T-helper 1 cell treated with Interleukin-12 subunit alpha and Interleukin-12 subunit beta and Interleukin-4 antibody, amounts not matched to agents 30 ng/mL and 1 ng/mL, for 36 hours (primary cell): ENCODE results near the gene FAAP20. TPM values are rescaled to one million over a fixed set of nuclear protein-coding genes. Genes with fewer than 3 reads are reported as not detected.

Experiments
- intact Hi-C: fragments of 100-400 bp; cut with micrococcal nuclease; formaldehyde crosslinking; loops from one replicate; pipeline ENCODE4 v1.15.1; 2024
- total RNA-seq: library from RNA; stranded (reverse); gene quantifications from 2 replicates; pipeline ENCODE4 v1.2.3, GENCODE V29; 2022

FAAP20 gene
- total RNA-seq, 1 donor from 2014 or later = 42.6 TPM

DNA sequence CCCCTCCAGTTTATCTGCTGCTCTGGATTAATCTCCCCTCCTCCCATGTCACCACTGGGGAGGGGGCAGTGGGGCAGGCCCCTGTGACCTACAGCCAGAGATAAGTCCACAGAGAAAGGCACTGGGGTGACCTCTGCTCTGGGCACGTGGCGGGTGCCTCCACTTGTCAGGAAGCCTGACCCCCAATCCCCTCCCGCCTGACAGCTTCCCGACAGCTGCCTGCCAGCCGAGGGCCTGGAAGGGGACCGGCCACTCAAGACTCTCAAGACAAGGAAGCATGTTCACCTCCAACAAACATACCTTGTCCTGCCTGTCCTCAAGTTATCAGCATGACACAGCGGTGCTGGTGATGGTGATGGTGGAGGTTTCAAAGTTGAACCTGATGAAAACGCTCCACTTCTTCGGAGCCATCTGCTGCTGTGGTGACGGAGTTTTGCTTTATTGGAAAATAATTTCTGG, 3.2 kb upstream of the FAAP20 start:
- intact Hi-C loops = loop anchor here (2.0 kb wide), 1 partner anchor 117 kb away; no protein-coding TSS in a partner anchor

DNA sequence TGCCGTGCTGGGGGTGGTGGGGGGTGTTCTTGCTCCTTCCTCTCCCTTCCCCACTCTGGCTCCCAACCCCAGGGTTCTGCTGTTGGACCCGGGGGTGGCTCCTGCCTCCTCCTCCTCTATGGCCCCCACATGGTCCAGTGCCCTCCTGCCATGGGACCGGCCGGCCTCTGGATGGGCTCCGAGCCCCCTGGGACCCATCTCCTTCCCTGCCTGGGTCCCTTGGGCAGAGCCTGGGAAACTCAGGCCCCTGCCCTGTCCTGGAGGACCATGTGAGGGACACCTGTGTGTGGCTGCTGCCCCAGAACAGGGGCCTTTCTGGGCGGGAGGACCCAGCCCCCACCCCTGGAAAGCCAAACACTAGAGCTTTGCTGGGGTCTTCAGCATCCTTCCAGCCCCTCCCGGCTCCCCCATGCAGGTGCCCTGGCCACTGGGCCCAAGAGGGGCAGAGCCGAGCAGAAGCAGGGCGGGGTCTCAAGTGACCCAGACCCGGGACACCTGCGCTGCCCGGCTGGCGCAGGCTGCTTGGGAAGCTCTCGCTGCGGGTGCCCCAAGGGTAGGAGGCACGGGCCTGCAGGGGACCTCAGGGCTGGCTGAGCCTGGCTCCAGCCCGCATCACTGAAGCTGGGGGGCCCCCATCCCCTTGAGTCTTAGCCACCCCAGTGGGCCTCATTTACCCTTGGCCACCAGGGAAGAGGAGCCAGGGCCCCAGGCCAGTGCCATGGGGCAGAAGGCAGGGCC, 2.5 kb upstream of the FAAP20 start:
- intact Hi-C loops = no loop called here

DNA sequence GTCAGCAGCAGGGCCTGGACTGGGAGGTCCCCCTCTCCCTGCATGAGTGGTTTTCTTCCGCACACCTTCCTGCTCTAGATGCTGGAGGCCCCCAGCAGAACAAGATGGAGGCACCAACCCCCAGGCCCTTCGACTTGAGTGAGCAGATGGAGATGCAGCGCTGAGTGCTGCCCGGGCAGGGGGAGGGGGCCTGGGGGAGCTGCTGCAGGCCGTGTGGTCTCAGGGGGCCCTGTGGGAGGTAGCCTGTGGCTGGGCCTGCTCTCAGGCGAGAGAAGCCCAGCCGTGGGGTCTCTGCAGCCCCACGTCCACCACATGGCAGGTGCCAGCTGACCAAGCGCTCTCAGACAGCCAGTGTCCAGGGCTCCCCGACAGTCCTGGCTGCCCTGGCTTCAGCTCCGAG, 1.2 kb upstream of the FAAP20 start:
- intact Hi-C loops = loop anchor here (1.0 to 2.0 kb wide), 7 partner anchors 9 to 391 kb away; partner anchors contain the start of gene PRXL2B

DNA sequence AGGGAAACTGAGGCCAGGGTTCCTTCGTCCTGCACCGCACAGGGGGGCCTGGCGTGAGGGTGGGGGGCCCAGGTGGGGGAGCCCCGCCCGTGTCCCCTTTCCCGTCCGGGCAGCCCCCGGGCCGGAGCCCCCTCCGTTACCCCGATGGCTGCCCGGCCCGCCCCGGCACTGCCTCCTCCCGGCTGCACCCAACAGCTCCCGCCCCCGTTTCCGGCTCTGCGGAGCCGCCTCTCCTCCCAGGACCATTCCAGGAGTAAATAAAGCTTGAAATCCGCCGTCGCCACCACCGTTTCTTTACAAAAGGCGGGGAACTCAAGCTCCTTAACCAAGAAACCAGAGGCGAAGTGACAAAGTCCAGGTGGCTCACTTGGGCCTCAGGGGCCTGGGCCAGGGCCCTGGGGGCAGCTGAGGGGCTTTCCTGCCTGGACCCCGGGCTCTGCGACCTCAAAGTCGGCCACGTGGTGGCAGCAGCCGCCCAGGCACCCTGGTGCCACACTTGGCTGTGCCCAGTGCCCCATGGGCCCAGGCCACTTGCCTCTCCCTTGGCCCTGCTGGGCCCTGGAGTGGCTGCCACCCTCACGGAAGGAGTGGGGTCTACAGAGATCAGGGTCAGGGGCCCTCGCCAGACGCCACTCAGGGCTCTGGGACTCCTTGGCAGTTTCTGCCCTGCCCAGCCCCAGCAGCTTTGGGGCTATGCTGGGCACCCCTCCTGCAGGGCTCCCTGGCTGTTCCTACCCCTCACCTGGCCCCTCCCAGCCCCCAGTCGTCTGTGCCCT, 514 bp upstream of the FAAP20 start:
- intact Hi-C loops = loop anchor here (1.0 to 2.0 kb wide), 8 partner anchors 9 to 391 kb away; partner anchors contain the start of gene PRXL2B

DNA sequence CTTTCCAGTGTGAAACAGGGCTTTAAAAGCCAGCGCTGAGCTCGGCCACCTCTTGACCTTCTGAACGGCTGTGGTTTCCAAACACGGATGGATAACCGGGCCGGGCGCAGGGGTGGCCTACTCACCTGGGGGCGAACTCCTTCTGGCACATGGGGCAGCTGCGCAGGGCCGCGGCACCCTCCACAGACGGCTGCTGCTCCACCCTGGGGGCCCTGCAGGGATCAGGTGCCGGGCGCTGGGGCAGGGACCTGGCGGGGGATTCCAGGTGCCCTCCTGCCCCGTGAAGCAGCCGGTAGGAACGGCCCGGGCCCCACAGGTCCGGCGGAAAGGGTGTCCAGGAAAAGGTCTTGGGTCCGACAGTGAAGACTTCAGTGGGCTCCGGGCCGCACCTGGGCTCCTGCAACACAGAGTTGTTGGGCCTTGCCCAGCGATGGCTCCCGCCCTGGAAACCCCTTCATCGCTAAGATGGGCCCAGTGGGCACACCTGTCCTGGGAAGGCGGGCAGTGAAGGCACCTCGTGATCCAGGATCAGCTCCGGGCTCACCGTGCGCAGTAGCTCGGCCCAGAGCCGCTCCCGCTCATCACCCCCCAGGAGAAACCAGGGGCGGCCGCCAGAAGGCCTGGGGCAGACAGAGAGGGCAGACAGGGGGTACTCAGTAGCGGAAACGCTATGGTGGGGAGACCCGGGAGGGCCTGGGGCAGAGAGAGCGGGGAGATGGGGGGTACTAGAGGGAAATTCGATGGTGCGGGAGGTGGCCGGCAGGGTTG, 874 bp downstream of the FAAP20 start:
- intact Hi-C loops = loop anchor here (1.0 to 2.0 kb wide), 2 partner anchors 62 to 107 kb away; no protein-coding TSS in a partner anchor

DNA sequence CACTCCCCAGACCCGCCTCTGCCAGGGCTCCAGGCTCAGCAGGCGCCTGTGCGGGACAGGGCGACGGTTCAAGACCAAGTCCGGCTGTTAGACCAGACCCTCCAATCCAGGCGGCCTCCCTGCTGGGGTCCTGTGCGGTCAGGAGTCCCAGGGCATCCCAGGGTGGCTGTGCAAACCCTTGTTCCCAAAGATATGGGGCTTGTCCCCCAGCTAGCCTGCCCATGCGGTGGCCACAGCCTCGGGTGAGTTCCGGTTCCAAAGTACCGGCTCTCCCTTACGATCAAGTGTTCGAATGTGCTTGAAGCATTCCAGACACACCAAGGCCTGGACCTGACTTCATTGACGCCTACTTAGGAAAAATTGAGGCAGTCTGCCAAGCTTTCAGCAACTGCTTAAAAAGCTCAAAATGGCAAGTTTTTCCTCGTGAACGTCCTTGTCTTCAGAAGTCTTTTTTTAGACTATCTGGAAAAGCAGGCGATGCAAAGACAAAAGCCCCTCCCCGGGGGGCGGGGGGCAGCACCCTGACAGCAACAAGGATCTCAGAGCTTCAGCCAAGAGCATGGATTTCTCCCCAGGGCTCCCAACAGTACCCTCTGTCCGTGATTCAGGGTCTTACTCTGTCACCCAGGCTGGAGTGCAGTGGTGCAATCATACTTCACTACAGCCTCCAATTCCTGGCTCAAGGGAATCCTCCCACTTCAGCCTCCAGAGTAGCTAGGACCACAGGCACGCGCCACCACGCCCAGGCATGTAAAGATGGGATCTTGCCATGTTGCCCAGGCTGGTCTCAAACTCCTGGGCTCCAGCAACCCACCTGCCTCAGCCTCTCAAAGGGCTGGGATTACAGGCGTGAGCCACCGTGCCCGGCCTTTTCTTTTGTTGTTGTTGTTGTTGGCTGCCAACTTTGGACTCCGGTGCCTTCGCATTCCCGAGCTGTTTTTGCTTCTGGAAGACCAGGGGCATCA, 2.3 kb downstream of the FAAP20 start:
- intact Hi-C loops = no loop called here

DNA sequence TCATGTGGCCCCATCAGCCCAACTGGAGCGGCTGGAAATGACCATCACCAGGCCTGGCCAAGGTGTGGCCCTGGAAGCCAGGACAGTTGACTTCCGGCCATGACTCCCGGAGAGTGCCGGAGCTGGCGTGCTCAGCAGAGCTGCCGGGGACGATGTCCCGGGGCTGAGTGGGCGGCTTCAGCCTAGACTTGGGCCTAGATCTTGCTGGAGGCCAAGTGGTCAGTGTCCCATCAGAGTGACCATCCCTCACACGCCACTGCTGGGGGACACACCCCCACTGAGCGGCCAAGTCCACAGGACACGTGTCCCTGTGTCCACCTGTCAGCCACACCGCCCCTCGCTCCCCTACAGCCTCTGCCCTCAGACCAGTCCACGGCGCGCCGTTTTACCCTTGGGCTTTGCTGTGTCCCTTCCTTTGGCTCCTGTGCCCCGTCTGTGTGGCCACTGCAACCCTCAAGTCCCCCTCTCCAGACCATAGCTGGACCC, 4.0 kb downstream of the FAAP20 start:
- intact Hi-C loops = no loop called here

DNA sequence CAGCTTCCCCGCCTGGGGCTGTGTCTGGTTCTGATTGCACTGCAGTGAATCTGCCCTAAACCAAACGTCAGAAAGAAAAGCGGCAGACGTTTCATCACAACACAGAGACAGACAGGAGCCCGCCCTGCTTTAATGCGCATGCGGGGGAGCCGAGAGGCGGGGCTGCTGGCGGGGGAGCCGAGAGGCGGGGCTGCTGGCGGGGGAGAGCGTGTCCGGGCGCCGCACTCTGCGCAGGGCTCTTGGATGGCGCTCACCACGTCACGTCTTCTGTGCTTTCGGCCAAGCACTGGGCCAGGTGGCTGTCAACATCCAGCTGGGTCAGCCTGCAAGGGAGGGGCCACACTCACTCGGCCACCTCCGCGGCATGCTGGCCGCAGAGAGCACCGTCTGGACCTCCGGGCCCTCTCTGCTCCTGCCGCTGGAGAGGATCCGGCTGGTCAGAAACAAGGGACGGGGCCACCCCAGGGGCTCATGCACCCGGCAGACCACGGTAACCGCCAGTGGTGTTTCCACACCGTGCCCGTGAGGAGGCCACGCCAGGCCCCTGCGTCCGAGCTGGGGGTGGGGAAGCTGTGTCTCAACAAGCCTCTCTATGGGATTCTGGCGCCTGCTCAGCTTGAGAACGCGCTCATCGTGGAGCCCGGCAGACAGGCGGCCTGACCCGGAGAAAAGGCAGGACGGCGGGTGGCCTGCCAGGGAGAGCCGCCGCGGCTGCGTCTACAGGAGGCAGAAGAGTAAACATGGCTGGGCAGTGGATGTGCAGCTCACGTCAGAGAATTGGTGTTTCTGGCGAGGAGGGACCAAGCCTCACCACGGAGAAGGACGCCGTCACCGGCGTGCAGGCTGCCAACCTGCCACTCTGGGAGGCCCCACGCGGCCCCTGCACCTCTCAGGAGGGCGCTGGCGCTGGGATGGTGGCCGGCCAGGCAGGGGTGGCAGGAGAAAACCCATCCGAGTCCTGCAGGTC, 4.8 kb downstream of the FAAP20 start:
- intact Hi-C loops = loop anchor here (1.0 kb wide), 2 partner anchors 56 to 337 kb away; partner anchors contain the start of gene PANK4

DNA sequence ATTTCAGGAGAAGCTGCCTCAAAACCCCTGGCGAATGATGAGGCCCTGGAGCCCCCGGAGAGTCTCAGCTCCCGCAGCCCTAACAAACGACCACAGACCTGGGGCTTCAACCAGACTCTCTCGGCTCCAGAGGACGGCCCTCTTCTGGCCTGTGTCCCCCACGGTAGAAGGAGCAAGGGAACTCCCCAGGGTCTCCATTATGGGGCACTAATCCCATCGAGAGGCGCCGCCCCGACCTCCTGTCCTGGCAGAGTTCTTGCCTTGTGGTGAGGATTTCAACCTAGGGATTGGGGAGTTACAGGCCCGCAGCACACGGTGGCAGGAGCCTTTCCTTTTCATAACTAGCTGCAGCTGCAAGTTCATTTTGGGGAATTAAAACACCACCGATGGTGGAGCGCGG, 6.2 kb downstream of the FAAP20 start:
- intact Hi-C loops = loop anchor here (1.0 kb wide), 1 partner anchor 40 kb away; no protein-coding TSS in a partner anchor

DNA sequence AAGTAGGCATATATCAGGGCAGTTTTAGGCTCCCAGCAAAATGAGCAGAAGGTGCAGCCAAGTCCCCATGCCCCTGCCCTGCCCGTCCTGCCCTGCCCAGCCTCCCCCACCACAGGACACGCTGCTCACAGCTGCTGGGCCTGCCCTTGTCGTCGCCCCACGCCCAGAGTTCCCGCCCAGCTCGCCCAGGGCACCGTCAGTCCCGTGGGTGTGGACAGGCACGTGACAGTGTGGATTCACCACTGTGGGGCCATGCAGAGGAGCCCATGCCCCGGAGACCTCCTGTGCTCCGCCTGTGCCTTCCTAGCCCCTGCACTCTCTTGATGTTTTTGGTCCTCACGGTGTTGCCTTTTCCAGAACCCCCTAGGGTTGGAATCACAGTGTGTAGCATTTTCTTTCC, 7.0 kb downstream of the FAAP20 start:
- intact Hi-C loops = loop anchor here (1.0 kb wide), 1 partner anchor 39 kb away; no protein-coding TSS in a partner anchor

DNA sequence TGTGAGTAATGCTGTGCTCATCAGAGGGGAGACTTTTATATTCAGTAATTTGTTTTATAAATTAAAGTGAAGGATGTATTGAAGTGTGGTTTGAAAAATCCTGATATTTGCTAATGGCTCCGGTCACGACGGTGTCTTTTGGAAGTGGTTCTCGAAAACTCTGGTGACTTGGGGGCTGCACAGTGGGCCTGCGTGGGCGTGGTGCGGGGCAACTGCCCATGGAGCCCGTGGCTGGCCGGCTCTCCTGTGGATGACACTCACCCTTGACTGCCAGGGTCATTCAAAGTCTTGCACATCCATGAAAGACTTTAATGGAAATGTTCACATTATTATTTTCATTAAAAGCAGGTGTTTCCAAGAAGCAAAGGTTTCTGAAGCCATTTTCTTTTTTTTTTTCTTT, 7.7 kb downstream of the FAAP20 start:
- intact Hi-C loops = no loop called here

DNA sequence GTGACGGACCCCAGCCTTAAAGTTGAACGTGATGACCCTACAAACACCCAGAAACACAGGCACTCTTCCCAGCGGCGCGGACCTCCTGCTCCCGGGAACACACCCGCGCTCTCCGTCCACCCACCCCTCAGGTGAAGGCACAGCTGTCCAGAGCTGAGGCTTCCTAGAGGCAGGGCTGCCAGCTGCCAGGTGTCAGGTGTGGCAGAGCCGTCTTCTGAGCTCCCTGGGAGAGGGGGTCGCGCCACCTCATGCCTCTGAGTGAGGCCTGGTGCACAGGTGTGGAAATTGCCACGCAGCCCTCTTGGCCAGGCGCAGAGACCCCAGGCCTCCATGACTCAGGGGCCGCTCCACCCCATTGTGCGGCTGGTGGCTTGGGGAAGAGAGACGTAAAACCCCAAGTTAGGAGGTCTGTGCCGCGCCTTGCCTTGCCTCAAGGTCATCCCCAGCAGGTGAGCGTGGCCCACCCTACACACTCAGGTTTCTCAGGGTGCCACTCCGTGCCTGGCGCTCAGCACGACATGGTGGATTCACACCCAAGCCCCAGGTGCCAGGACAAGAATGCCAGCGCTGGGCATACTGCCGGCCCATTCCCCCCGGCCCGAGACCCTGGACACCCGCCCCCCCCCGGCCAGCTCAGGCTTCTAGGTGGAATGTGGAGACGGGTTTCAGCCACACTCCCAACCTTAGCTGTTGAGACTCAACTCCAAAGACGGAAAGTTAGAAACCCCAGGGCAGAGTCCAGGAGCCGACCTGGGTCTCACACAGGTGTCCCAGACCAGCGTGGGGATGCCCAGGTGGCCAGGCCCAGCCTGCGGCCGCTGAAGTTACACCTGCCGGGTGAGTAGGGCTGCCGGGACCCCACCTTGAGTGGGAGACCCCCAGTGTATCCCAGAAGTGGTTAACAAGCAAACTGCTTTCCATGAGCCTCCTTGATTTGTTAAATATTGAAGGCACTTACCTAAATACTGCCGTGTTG, 8.4 kb downstream of the FAAP20 start:
- intact Hi-C loops = no loop called here

DNA sequence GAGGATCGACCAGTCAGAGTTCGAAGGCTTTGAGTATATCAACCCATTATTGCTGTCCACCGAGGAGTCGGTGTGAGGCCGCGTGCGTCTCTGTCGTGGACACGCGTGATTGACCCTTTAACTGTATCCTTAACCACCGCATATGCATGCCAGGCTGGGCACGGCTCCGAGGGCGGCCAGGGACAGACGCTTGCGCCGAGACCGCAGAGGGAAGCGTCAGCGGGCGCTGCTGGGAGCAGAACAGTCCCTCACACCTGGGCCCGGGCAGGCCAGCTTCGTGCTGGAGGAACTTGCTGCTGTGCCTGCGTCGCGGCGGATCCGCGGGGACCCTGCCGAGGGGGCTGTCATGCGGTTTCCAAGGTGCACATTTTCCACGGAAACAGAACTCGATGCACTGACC, 9.6 kb downstream of the FAAP20 start:
- intact Hi-C loops = no loop called here

DNA sequence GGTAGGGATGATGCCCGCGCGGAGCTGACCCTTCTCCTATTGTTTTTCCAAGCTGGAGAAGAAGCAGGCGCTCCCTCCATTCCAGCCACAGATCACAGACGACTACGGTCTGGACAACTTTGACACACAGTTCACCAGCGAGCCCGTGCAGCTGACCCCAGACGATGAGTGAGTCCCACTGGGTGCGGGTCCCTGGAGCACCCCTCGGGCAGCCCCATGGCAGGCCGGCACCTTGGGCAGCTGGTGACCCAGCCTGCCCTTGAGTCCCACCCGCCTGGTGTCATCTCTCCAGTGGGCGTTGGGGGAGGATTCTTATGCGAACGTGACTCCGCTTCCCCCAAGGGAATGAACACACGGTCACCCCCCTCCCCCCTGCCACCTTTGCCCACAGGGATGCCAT, 10.0 kb downstream of the FAAP20 start:
- intact Hi-C loops = no loop called here

DNA sequence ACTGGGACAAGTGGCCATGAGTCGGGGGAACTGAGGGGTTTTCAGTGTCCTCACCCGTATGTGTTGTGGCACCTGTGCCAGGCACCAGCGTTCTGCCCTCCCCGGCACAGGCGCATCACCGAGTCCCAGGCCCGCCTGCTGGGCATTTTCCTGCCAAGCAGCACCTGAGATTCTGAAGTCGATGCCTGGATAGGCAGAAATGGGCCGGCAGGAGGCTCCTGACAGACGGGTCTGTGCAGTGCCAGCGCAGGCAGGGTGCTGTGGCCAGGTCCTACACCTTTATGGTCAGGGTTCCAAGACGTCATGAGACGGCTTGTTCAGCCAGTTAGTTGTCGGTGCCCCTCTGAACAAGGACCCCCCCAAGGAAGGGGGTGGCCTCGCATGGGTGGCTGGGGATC, 10.6 kb downstream of the FAAP20 start:
- intact Hi-C loops = no loop called here

DNA sequence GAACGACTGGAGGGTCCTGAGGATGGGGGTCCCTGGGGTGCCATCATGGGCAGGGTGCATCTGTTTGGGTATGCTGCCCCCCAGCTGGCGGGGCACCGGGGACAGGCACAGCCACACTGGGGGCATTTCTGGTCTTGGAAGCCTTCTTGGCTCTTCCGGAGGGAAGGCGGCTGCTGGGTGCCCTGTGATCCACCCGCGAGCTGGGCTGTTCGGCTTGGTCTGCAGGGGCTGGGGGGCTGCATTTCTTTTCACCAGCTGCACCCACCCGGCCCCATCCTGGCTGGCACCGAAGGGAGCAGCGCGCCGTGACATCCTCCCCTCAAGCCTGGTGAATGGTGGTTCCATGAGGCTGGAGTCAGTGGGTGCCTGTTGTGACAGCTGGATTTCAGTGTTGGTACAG, 12.2 kb downstream of the FAAP20 start:
- intact Hi-C loops = no loop called here

DNA sequence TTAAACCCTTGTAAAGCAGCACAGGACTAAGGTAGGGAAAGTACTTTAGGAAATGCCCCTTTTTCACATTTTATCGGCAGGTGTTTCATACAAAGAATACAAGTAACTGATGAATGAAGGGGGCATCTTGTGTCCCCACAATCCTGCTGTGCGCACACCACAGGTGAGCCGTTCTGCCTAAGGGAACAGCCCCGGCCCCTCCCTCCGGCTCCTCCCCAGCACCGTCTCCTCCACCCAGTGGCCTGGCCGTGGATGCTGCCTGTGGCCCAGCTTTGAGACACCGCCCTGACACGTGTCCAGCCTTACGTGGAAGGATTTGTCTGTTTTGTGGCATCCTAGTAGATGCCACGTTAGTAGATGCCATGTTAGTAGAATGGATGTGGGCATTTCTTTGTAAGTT, 12.8 kb downstream of the FAAP20 start:
- intact Hi-C loops = no loop called here

DNA sequence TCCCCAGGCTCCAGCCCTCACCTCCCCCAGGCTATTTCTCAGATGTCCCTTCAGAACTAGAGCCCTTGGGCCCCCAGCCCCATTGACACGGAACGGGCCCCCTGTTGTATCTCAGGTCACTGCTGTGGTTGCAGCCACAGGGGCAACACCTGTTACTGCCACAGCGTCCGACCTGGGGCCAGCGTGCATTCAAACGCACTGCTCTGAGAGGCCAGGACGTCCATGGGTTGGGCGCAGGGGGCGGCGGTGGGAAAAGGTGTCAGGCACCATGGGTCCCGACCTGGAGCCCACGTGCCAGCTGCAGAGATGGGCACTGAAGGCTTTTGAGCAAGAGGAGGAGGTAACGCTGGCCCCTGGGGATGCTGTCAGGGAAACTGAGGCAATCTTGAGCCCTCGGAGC, 13.3 kb downstream of the FAAP20 start:
- intact Hi-C loops = no loop called here
